SU-DHL-6 (cell line): ENCODE results near the gene SLC22A23.

Experiments used
- CTCF ChIP-seq: fragments of 200-600 bp; sonication (generic); IDR thresholded peaks from one replicate; pipeline ENCODE4 v1.5.1; 2017; ENCODE audit warnings: antibody characterized with exemption, mild to moderate bottlenecking, low read length, moderate library complexity; ENCODE audit not compliant: insufficient read depth, poor library complexity, severe bottlenecking
- EZH2phosphoT487 ChIP-seq: fragments of 200-600 bp; sonication (generic), shearing (Covaris generic); conservative IDR thresholded peaks from 2 replicates; pipeline ENCODE4 v1.6.1; 2018; ENCODE audit warnings: mild to moderate bottlenecking, antibody characterized with exemption, low read length, moderate library complexity, mixed read lengths

- TF ChIP-seq CTCF (no peak), EZH2phosphoT487 (no peak)
These were observed 2.4 kb downstream of the SLC22A23 start for GRCh38 chr6:3454273-3455010.
